Prostate gland (tissue), 2 donors: Measurements from ENCODE around the gene SSTR4.

Experiments
- POLR2AphosphoS5 ChIP-seq: sonication (generic); formaldehyde crosslinking; IDR thresholded peaks from one replicate; pipeline ENCODE4 v1.6.1; 2017; ENCODE audit warnings: antibody characterized with exemption
- TF ChIP-seq, protein P1 (sequence below), 4 experiments: fragments of 200-600 bp in 2 of 4; fragments of 450-650 bp in 2 of 4; sonication (generic) in 2 of 4; IDR thresholded peaks; 1 replicate in 3 of 4; 2 replicates in 1 of 4; pipeline ENCODE4 v1.5.1; 2016 to 2019; ENCODE audit warnings: antibody characterized with exemption in 4 of 4, mild to moderate bottlenecking in 2 of 4, moderate library complexity in 2 of 4

DNA sequence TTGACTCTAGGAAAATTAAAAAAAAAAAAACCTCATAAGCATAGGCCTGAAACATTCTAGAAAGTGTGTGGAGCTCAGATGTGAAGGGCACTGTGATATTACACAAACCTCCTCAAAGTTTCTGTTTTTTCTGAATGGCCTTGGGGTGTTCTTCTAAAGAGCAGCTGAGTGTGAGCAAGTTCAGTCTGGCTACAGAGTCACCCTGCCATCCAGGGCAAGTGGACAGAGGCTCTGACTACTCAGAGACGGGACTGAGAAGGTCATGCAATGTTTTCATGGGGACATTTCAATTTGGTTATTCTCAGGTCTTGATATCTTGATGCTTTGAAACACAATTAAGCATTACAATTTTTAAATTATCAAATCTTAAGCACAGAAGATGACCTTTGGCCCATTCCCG, 36.6 kb upstream of the SSTR4 start:
- TF ChIP-seq, protein P1, sequence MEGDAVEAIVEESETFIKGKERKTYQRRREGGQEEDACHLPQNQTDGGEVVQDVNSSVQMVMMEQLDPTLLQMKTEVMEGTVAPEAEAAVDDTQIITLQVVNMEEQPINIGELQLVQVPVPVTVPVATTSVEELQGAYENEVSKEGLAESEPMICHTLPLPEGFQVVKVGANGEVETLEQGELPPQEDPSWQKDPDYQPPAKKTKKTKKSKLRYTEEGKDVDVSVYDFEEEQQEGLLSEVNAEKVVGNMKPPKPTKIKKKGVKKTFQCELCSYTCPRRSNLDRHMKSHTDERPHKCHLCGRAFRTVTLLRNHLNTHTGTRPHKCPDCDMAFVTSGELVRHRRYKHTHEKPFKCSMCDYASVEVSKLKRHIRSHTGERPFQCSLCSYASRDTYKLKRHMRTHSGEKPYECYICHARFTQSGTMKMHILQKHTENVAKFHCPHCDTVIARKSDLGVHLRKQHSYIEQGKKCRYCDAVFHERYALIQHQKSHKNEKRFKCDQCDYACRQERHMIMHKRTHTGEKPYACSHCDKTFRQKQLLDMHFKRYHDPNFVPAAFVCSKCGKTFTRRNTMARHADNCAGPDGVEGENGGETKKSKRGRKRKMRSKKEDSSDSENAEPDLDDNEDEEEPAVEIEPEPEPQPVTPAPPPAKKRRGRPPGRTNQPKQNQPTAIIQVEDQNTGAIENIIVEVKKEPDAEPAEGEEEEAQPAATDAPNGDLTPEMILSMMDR (IDR thresholded peaks at IDR 0.05), result no peak
- no peak for TF ChIP-seq POLR2AphosphoS5
